Fibroblast of pulmonary artery (primary cell): Measurements from ENCODE around the gene N4BP3.
A peak's percentile ranks its signal among the peaks of the same experiment; 100 is the strongest.

Experiments used
- DNase-seq: peaks from one replicate; pipeline ENCODE4 v3.0.0-alpha.2; 2010; ENCODE audit warnings: low read depth
- H3K4me3 ChIP-seq: replicated peaks from 2 replicates; pipeline ENCODE4 v1.5.1; 2011; ENCODE audit warnings: low read depth, mild to moderate bottlenecking, control low read depth, low read length, moderate library complexity
- TF ChIP-seq, protein P1 (sequence below): IDR thresholded peaks from 2 replicates; pipeline ENCODE4 v1.5.1; 2011; ENCODE audit warnings: mild to moderate bottlenecking, control low read depth, low read length, inconsistent platforms; ENCODE audit errors: missing control alignments

N4BP3 gene, protein sequence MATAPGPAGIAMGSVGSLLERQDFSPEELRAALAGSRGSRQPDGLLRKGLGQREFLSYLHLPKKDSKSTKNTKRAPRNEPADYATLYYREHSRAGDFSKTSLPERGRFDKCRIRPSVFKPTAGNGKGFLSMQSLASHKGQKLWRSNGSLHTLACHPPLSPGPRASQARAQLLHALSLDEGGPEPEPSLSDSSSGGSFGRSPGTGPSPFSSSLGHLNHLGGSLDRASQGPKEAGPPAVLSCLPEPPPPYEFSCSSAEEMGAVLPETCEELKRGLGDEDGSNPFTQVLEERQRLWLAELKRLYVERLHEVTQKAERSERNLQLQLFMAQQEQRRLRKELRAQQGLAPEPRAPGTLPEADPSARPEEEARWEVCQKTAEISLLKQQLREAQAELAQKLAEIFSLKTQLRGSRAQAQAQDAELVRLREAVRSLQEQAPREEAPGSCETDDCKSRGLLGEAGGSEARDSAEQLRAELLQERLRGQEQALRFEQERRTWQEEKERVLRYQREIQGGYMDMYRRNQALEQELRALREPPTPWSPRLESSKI

GRCh38 chr5:178113141-178113787 lies at the start of gene N4BP3:
TSS of gene N4BP3 (plus strand) at chr5:178113532. CDS start at chr5:178119584, 6,052 bp downstream.
- TF ChIP-seq, protein P1, sequence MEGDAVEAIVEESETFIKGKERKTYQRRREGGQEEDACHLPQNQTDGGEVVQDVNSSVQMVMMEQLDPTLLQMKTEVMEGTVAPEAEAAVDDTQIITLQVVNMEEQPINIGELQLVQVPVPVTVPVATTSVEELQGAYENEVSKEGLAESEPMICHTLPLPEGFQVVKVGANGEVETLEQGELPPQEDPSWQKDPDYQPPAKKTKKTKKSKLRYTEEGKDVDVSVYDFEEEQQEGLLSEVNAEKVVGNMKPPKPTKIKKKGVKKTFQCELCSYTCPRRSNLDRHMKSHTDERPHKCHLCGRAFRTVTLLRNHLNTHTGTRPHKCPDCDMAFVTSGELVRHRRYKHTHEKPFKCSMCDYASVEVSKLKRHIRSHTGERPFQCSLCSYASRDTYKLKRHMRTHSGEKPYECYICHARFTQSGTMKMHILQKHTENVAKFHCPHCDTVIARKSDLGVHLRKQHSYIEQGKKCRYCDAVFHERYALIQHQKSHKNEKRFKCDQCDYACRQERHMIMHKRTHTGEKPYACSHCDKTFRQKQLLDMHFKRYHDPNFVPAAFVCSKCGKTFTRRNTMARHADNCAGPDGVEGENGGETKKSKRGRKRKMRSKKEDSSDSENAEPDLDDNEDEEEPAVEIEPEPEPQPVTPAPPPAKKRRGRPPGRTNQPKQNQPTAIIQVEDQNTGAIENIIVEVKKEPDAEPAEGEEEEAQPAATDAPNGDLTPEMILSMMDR: no peak
- peak within 1 kb of the TSS; percentile 24 for H3K4me3 ChIP-seq

GRCh38 chr5:178067755-178068154 lies 45.6 kb upstream of the N4BP3 start:
- no peak overlapping the region for H3K4me3 ChIP-seq
- DNase-seq: no peak
- TF ChIP-seq, protein P1: no peak

More at GRCh38 chr5:178113141-178113787, at the start of gene N4BP3:
- peak; percentile 36 for DNase-seq

DNA sequence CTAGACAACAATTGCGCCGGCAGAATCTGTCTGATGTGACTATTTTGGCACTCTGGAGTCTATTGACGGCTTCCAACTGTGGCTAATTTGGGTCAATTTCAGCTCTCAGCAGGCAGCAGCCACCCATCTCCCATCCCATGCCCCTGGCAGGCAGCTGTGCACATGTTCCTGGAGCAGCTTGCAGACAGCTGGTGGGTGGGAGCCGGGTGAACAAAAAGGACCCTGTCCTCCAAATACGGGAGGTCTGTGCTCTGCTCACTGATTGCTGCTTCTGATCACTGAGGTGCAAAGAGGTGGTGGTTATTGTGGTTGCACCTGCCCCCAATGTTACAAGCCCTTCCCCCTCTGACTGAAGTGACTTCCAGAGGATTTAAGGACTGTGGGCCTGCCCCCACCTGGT lies 45.0 kb upstream of the N4BP3 start:
- TF ChIP-seq, protein P1: no peak
- no peak overlapping the region for H3K4me3 ChIP-seq
- no peak for DNase-seq

DNA sequence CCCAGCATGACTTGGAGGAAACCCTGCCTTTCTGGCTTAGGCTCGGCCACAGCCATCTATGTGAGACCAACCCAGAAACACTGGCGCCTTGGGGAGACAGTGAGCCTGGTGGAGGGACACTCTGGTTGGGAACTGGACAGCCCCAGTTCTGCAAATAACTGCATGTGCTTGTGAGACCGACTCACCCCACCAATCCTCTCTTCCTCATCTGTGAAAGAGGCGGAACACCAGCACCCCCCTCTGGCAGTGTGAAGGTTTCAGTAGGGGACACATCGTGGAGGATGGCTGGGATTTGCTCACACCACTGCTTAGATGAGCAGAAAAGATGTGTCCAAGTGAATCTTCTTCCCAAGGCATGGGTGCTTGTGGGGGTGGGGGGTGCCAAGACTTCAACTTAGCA lies 43.4 kb upstream of the N4BP3 start:
- peak; percentile 33 for DNase-seq
- no peak overlapping the region for H3K4me3 ChIP-seq
- TF ChIP-seq, protein P1: peak; percentile 43

DNA sequence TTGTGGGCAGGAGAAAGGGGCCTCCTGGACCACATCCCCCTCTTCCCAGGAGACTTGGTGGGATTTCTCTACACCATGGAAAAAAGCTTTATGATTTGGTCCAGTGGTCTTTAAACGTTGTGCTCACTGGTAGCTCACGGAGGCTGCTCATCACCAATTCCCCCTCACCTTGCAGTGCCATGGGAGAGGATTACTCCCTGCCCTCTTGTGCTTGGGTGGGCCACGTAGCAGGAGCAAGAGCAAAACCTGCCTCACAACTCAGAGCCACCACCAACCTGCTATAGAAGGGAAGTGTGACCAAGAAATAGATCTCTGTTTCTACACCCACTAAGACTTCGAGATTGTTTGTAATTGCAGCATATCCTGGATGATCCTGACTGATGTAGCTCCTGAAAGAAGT lies 42.2 kb upstream of the N4BP3 start:
- TF ChIP-seq, protein P1: no peak
- no peak overlapping the region for H3K4me3 ChIP-seq
- DNase-seq: no peak

DNA sequence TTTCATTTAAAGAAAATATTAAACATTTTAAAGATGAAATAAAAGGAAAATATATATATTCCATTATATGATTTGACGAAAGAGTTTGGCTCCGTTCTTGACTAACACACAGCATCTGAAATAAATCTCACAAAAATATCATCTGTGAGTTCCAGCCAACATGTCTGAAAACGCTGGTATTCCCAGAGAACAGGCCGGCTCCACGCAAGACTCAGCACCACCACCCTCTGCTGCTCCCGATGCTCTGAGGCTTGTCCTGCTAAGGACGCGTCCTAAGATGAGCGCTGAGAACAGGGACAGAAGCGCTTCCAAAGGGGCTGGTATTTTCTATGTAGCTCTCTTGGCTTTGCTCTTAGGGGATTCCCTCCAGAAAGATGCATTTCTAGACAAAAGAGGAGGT lies 40.6 kb upstream of the N4BP3 start:
- H3K4me3 ChIP-seq: no peak overlapping the region
- TF ChIP-seq, protein P1: no peak
- DNase-seq: no peak
